Type B pancreatic cell (in vitro differentiated cells): Measurements from ENCODE around the gene SAP25. TPM values are rescaled to one million over a fixed set of nuclear protein-coding genes. Genes with fewer than 3 reads are reported as not detected.
A peak's percentile ranks its signal among the peaks of the same experiment; 100 is the strongest.

ENCODE experiments used
- DNase-seq: peaks from one replicate; pipeline ENCODE4 v3.0.0; 2021; ENCODE audit warnings: mixed read lengths; ENCODE audit not compliant: unreplicated experiment; ENCODE audit errors: extremely low spot score
- H3K27ac Mint-ChIP-seq: 2 replicates; pipeline ENCODE4 v1.8.0; 2021; ENCODE audit warnings: mild to moderate bottlenecking, mixed read lengths
- H3K27me3 Mint-ChIP-seq: 2 replicates; pipeline ENCODE4 v1.8.0; 2021; ENCODE audit warnings: mixed read lengths
- H3K36me3 Mint-ChIP-seq: 2 replicates; pipeline ENCODE4 v1.8.0; 2021; ENCODE audit warnings: mixed read lengths
- H3K4me1 Mint-ChIP-seq: one replicate; pipeline ENCODE4 v1.8.0; 2021; ENCODE audit warnings: mixed read lengths; ENCODE audit not compliant: unreplicated experiment
- H3K4me3 Mint-ChIP-seq: 2 replicates; pipeline ENCODE4 v1.8.0; 2021; ENCODE audit warnings: mild to moderate bottlenecking, mixed read lengths
- H3K9me3 Mint-ChIP-seq: 2 replicates; pipeline ENCODE4 v1.8.0; 2021; ENCODE audit warnings: mixed read lengths
- total RNA-seq: library from RNA; stranded (reverse); gene quantifications from 2 replicates; pipeline ENCODE4 v1.2.1, GENCODE V29; 2021; ENCODE audit warnings: low replicate concordance
- TF ChIP-seq, protein P1 (sequence below): fragments of 200-600 bp; sonication (generic); conservative IDR thresholded peaks from 2 replicates; pipeline ENCODE4 v1.5.0; 2021; ENCODE audit warnings: antibody characterized with exemption, mild to moderate bottlenecking

The SAP25 gene
- total RNA-seq, 1 donor from 2014 or later = 5.6 TPM

- Mint-ChIP-seq H3K4me3 (peak overlapping the region; percentile 87), H3K4me1 (peaks cover 7% of the 10 kb centered on the region)
- TF ChIP-seq, protein P1, sequence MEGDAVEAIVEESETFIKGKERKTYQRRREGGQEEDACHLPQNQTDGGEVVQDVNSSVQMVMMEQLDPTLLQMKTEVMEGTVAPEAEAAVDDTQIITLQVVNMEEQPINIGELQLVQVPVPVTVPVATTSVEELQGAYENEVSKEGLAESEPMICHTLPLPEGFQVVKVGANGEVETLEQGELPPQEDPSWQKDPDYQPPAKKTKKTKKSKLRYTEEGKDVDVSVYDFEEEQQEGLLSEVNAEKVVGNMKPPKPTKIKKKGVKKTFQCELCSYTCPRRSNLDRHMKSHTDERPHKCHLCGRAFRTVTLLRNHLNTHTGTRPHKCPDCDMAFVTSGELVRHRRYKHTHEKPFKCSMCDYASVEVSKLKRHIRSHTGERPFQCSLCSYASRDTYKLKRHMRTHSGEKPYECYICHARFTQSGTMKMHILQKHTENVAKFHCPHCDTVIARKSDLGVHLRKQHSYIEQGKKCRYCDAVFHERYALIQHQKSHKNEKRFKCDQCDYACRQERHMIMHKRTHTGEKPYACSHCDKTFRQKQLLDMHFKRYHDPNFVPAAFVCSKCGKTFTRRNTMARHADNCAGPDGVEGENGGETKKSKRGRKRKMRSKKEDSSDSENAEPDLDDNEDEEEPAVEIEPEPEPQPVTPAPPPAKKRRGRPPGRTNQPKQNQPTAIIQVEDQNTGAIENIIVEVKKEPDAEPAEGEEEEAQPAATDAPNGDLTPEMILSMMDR = no peak
Measured at GRCh38 chr7:100613412-100614175, 39.9 kb upstream of the SAP25 start.

GRCh38 chr7:100612730-100613390 lies 39.2 kb upstream of the SAP25 start:
- Mint-ChIP-seq H3K36me3 (peaks cover 4% of the 10 kb centered on the region), H3K4me1 (peaks cover 7% of the 10 kb centered on the region), H3K27me3 (no peaks in the 10 kb centered on the region), H3K27ac (no peak overlapping the region), H3K4me3 (peak overlapping the region; percentile 99), H3K9me3 (no peaks in the 10 kb centered on the region)
- no peak for DNase-seq
- TF ChIP-seq, protein P1 = peak; percentile 23

More at GRCh38 chr7:100613412-100614175, 39.9 kb upstream of the SAP25 start:
- H3K36me3 Mint-ChIP-seq = peaks cover 4% of the 10 kb centered on the region
- no peak overlapping the region for H3K27ac Mint-ChIP-seq
- no peaks in the 10 kb centered on the region for H3K9me3 Mint-ChIP-seq
- no peaks in the 10 kb centered on the region for H3K27me3 Mint-ChIP-seq
- no peak for DNase-seq

GRCh38 chr7:100611983-100612729 lies 38.5 kb upstream of the SAP25 start, which contains the start of gene MOSPD3:
Gene MOSPD3, plus strand, starts transcription at chr7:100612540. Its CDS starts 252 bp downstream, at chr7:100612792.
- Mint-ChIP-seq H3K4me3 (peak within 1 kb of the TSS; percentile 99), H3K27me3 (no peaks in the 10 kb centered on the region), H3K4me1 (peaks cover 7% of the 10 kb centered on the region), H3K36me3 (peaks cover 4% of the 10 kb centered on the region), H3K9me3 (no peaks in the 10 kb centered on the region), H3K27ac (peak within 1 kb of the TSS; percentile 99)
- DNase-seq = peak; percentile 99
- TF ChIP-seq, protein P1 = no peak

DNA sequence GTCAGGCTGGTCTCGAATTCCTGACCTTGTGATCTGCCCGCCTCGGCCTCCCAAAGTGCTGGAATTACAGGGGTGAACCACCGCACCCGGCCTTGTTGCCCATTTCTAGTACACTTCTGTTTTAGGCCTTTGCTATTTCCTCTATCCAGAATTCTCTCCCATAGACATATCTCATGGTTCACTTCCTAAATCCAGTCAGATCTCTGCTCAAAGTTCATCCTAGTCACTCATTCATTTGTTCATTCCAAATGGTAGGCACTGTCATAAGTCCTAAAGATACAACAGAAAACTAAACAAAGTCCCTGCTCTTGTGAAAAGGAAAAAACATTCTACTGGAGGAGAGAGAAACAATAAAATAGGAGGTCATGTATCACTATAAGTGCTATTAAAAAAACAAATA lies 36.3 kb upstream of the SAP25 start:
- Mint-ChIP-seq H3K27me3 (no peaks in the 10 kb centered on the region), H3K4me1 (peaks cover 7% of the 10 kb centered on the region), H3K9me3 (no peaks in the 10 kb centered on the region), H3K36me3 (peaks cover 4% of the 10 kb centered on the region), H3K4me3 (peak overlapping the region; percentile 21), H3K27ac (no peak overlapping the region)
- TF ChIP-seq, protein P1 = no peak
- no peak for DNase-seq

DNA sequence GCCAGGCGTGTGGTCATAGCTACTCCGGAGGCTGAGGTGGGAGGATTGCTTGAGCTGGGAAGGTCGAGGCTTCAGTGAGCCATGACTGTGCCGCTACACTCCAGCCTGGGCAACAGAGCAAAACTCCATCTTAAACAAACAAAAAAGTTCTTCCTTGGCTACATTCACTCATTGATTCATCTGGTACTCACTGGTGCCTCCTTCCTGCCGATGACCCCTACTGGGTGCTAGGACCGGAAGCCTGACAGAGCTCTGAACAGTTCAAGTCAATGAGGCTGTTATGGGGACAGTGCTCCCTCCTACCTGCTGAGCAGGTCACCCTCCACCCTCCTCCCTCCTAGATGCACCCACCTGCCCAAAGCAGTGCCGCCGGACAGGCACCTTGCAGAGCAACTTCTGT lies 33.4 kb upstream of the SAP25 start:
- Mint-ChIP-seq H3K27ac (no peak overlapping the region), H3K9me3 (no peaks in the 10 kb centered on the region), H3K27me3 (no peaks in the 10 kb centered on the region), H3K4me3 (no peak overlapping the region), H3K36me3 (no peaks in the 10 kb centered on the region), H3K4me1 (peaks cover 8% of the 10 kb centered on the region)
- TF ChIP-seq, protein P1 = no peak
- no peak for DNase-seq
